ENCODE results near the gene SHLD1.

GRCh38 chr20:5820738-5821137, 70.5 kb downstream of the SHLD1 start:
- no peak for TF ChIP-seq CTCF (IDR thresholded peaks at IDR 0.05; ENCODE audit: poor library complexity)
- no peak for TF ChIP-seq EZH2 (IDR thresholded peaks at IDR 0.05; ENCODE audit: borderline replicate concordance)
- no peak for TF ChIP-seq EZH2phosphoT487 (IDR thresholded peaks at IDR 0.05; ENCODE audit: low read depth, severe bottlenecking, unreplicated experiment)
